HG03103 (cell line): ENCODE data around the gene KLF16.

Experiments used
- ATAC-seq: cut with Tn5 transposase; IDR thresholded peaks from one replicate; pipeline ENCODE4 v1.9.1; 2021; ENCODE audit warnings: low read depth; ENCODE audit not compliant: unreplicated experiment

The KLF16 gene

DNA sequence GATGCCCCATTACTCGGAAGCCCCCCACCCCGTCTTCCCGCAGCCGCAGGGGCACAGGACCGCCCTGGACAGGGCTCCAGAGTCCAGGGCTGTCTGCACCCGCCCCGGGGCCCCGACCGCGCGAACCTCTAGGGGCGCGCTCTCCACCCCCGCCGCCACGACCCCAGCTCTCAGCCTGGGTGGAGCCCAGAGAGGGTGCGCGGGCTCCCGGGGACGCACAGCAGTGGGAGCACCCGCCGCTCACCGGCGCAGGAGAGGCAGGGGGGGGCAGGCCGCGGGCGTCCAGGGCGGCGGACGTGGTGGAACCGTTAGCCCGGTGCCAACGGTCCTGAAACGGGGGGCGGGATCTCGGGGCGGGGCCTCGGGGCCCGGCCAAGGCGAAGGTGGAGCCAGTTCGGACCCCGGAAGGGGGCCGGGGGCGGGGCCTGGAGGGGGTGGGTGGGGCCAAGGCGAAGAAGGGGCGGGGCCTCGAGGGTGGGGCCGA is 51.4 kb downstream of the KLF16 start, which contains the start of gene ATP8B3:
Gene ATP8B3, minus strand, starts transcription at position 335 of the 484 bp plus-strand sequence. CDS start 540 bp downstream, outside the sequence.
- ATAC-seq = peak; percentile 21

GRCh38 chr19:1811472-1811894 is 51.9 kb downstream of the KLF16 start:
- ATAC-seq = no peak

- no peak for ATAC-seq
Observed at GRCh38 chr19:1810439-1811160, 52.8 kb downstream of the KLF16 start.

DNA sequence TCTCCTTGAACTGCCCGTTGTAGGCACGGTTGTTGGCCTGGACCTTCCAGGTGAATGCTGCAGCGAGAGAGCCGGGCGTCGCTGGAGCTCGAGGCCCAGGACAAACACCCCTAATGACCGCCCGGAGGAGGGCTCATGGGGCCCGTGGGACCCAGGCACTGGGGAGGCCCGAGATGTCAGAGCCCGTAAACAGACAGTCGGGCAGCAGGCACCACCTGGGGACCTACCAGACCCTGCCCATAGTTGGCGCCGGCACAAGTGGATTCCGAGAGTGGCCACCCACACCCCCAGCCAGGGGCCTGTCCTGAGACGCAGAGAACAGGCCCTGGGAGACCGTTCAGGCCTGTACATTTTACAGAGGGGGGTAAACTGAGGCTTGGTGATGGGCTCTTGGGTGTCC is 53.7 kb downstream of the KLF16 start:
- no peak for ATAC-seq

GRCh38 chr19:1808395-1808731 is 55.0 kb downstream of the KLF16 start:
- ATAC-seq = no peak

GRCh38 chr19:1807695-1808394 is 55.5 kb downstream of the KLF16 start:
- ATAC-seq = no peak

DNA sequence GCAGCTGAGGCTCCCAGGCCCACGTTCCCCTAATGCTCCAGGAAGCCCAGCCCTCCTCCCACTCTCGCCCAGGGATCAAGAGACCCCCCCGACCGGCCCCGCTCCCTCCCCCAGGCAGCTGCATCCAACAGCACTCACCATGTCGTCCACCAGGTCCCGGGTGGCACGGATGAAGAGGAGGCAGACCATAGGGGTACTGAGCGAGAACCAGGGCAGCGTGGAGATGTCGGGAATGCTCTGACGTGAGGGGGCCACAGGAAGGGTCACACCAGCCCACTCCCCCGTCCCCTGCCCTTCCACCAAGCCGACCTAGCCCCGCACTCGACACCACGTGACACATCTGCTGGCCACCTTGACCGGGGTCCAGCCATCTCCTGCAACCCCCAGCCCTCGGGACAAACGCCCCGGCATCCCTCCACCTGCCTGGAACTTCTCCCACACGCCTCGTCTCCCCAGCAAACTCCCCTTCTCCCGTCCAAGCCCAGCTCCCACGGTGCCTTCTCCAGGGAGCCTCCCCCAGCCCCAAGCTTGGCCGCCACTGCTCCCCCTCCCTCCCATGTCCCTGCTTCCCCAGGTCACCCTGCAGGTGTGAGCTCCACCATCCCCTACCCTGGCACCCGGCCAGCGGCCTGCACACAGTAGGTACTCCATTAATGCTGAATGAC is 56.2 kb downstream of the KLF16 start:
- no peak for ATAC-seq

GRCh38 chr19:1806184-1807029 is 57.0 kb downstream of the KLF16 start:
- no peak for ATAC-seq

- no peak for ATAC-seq
Observed at GRCh38 chr19:1805401-1806183, 57.8 kb downstream of the KLF16 start.

DNA sequence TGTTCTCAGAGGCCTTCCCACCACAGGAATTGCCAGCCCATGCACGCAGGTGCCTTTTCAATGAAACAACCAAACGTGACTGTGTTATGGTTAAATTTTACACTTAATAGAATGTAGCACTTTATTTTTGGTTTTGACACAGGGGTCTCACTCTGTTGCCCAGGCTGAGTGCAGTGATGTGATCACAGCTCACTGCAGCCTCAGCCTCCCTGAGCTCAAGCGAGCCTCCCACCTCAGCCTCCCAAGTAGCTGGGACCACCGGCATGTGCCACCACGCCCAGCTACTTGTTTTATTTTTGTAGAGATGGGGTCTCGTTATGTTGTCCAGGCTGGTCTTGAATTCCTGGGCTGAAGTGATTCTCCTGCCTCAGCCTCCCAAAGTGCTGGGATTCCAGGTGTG is 58.5 kb downstream of the KLF16 start:
- no peak for ATAC-seq
